ENCODE results near the gene TRPV6. TPM values are rescaled to one million over a fixed set of nuclear protein-coding genes. Genes with fewer than 3 reads are reported as not detected.

The TRPV6 gene
- total and polyA plus RNA-seq, 2 donors (not counting 1 experiment from before 2014, with no cell fraction given), result not detected

GRCh38 chr7:142923391-142923790 is 37.8 kb upstream of the TRPV6 start:
- H3K27ac ChIP-seq (ENCODE audit: insufficient read depth, low read length), result no peak overlapping the region
- TF ChIP-seq CTCF (conservative IDR thresholded peaks at IDR 0.05 in 1 of 2, IDR thresholded peaks at IDR 0.05 in 1 of 2; ENCODE audit: low read depth in 1 of 2, low read length in 2 of 2) (no peak), EZH2 (IDR thresholded peaks at IDR 0.05; ENCODE audit: low read length, missing control alignments) (no peak)
- no peak for DNase-seq (ENCODE audit: low read depth in 2 of 2)
- H3K4me1 ChIP-seq (ENCODE audit: control insufficient read depth, extremely low read depth, insufficient read depth, low read length), result no peaks in the 10 kb centered on the region
- H2AFZ ChIP-seq (ENCODE audit: low read length), result no peak overlapping the region
- H3K9ac ChIP-seq (ENCODE audit: insufficient read depth, low read length), result no peak overlapping the region
- no peaks in the 10 kb centered on the region for H3K36me3 ChIP-seq (ENCODE audit: control insufficient read depth, insufficient read depth, low read length)
- no peaks in the 10 kb centered on the region for H3K9me3 ChIP-seq (ENCODE audit: control insufficient read depth, insufficient read depth, low read depth, low read length)
- no peaks in the 10 kb centered on the region for H3K27me3 ChIP-seq (ENCODE audit: control insufficient read depth, insufficient read depth, low read length)
- H3K79me2 ChIP-seq (ENCODE audit: control insufficient read depth, insufficient read depth, low read length), result no peaks in the 10 kb centered on the region
- H4K20me1 ChIP-seq (ENCODE audit: control insufficient read depth, extremely low read depth, insufficient read depth, low read length), result no peaks in the 10 kb centered on the region
- H3K4me3 ChIP-seq (replicated peaks in 1 of 4; ENCODE audit: control extremely low read depth in 1 of 4, insufficient read depth in 1 of 4, low read depth in 3 of 4, low read length in 4 of 4), result no peak overlapping the region
- H3K4me2 ChIP-seq (ENCODE audit: extremely low read depth, insufficient read depth, low read length), result no peak overlapping the region

GRCh38 chr7:142919656-142920055 is 34.1 kb upstream of the TRPV6 start:
- Histone ChIP-seq H3K4me2 (ENCODE audit: extremely low read depth, insufficient read depth, low read length) (no peak overlapping the region), H3K4me3 (replicated peaks in 1 of 4; ENCODE audit: control extremely low read depth in 1 of 4, insufficient read depth in 1 of 4, low read depth in 3 of 4, low read length in 4 of 4) (no peak overlapping the region), H3K9ac (ENCODE audit: insufficient read depth, low read length) (no peak overlapping the region), H3K79me2 (ENCODE audit: control insufficient read depth, insufficient read depth, low read length) (no peaks in the 10 kb centered on the region), H3K27me3 (ENCODE audit: control insufficient read depth, insufficient read depth, low read length) (no peaks in the 10 kb centered on the region), H2AFZ (ENCODE audit: low read length) (no peak overlapping the region), H3K27ac (ENCODE audit: insufficient read depth, low read length) (no peak overlapping the region), H3K36me3 (ENCODE audit: control insufficient read depth, insufficient read depth, low read length) (no peaks in the 10 kb centered on the region), H3K9me3 (ENCODE audit: control insufficient read depth, insufficient read depth, low read depth, low read length) (no peaks in the 10 kb centered on the region), H4K20me1 (ENCODE audit: control insufficient read depth, extremely low read depth, insufficient read depth, low read length) (no peaks in the 10 kb centered on the region), H3K4me1 (ENCODE audit: control insufficient read depth, extremely low read depth, insufficient read depth, low read length) (no peaks in the 10 kb centered on the region)
- DNase-seq (ENCODE audit: low read depth in 2 of 2), result no peak
- TF ChIP-seq CTCF (conservative IDR thresholded peaks at IDR 0.05 in 1 of 2, IDR thresholded peaks at IDR 0.05 in 1 of 2; ENCODE audit: low read depth in 1 of 2, low read length in 2 of 2), result no peak
- no peak for TF ChIP-seq EZH2 (IDR thresholded peaks at IDR 0.05; ENCODE audit: low read length, missing control alignments)

GRCh38 chr7:142918901-142919300 is 33.4 kb upstream of the TRPV6 start:
- Histone ChIP-seq H3K9ac (ENCODE audit: insufficient read depth, low read length) (no peak overlapping the region), H3K27ac (ENCODE audit: insufficient read depth, low read length) (no peak overlapping the region), H3K4me1 (ENCODE audit: control insufficient read depth, extremely low read depth, insufficient read depth, low read length) (no peaks in the 10 kb centered on the region), H3K4me2 (ENCODE audit: extremely low read depth, insufficient read depth, low read length) (no peak overlapping the region), H4K20me1 (ENCODE audit: control insufficient read depth, extremely low read depth, insufficient read depth, low read length) (no peaks in the 10 kb centered on the region), H3K79me2 (ENCODE audit: control insufficient read depth, insufficient read depth, low read length) (no peaks in the 10 kb centered on the region), H3K36me3 (ENCODE audit: control insufficient read depth, insufficient read depth, low read length) (no peaks in the 10 kb centered on the region), H3K27me3 (ENCODE audit: control insufficient read depth, insufficient read depth, low read length) (no peaks in the 10 kb centered on the region), H2AFZ (ENCODE audit: low read length) (no peak overlapping the region), H3K4me3 (replicated peaks in 1 of 4; ENCODE audit: control extremely low read depth in 1 of 4, insufficient read depth in 1 of 4, low read depth in 3 of 4, low read length in 4 of 4) (no peak overlapping the region), H3K9me3 (ENCODE audit: control insufficient read depth, insufficient read depth, low read depth, low read length) (no peaks in the 10 kb centered on the region)
- no peak for TF ChIP-seq EZH2 (IDR thresholded peaks at IDR 0.05; ENCODE audit: low read length, missing control alignments)
- no peak for TF ChIP-seq CTCF (conservative IDR thresholded peaks at IDR 0.05 in 1 of 2, IDR thresholded peaks at IDR 0.05 in 1 of 2; ENCODE audit: low read depth in 1 of 2, low read length in 2 of 2)
- no peak for DNase-seq (ENCODE audit: low read depth in 2 of 2)

Measured in fibroblast of lung (primary cell).